GM18870 (cell line): ENCODE data around the gene SSBP3.
"Not testable (repeated sequence)": the region's sequence is repeated elsewhere in the genome, so short reads cannot be mapped to it uniquely, and the experiment has no call there.

Experiments used
- ATAC-seq: cut with Tn5 transposase; IDR thresholded peaks from one replicate; pipeline ENCODE4 v1.9.1; 2021; ENCODE audit warnings: moderate library complexity; ENCODE audit not compliant: unreplicated experiment

Gene SSBP3

GRCh38 chr1:54253480-54253879, 152.7 kb downstream of the SSBP3 start:
- no peak for ATAC-seq

GRCh38 chr1:54252371-54252936, 153.7 kb downstream of the SSBP3 start:
- ATAC-seq: no peak

- ATAC-seq: no peak
These were observed 155.5 kb downstream of the SSBP3 start for GRCh38 chr1:54250670-54251069.

DNA sequence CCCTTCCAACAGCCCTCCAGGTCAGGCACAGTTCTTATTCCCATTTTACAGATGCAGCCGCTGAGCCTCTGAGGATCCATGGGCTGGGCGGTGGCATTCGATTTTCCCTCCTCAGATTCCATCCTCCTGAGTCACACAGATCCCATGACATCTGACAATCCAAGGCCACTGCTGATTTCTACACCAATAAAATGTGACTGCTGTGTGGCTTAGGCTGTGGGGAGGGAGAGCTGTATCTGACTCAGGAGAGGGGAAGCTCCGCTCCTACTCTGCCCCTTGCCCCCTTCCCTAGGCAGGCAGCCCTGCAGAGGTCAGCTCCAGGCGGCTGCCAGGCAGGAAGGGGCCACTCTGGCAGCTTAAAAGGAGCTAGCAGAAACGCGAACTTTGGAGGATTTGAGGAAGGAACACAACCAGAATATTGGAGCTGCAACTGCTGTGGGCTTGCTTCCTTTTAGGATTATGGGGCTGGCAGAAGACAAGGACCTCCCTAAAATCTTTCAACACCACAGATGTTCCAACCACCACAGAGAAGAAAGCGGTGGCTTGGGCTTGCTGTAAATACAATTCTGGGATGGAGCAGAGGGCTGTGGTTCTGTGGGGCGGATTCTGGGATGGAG, 156.3 kb downstream of the SSBP3 start:
- no peak for ATAC-seq

- ATAC-seq: no peak
These were observed 157.2 kb downstream of the SSBP3 start for GRCh38 chr1:54248966-54249365.

DNA sequence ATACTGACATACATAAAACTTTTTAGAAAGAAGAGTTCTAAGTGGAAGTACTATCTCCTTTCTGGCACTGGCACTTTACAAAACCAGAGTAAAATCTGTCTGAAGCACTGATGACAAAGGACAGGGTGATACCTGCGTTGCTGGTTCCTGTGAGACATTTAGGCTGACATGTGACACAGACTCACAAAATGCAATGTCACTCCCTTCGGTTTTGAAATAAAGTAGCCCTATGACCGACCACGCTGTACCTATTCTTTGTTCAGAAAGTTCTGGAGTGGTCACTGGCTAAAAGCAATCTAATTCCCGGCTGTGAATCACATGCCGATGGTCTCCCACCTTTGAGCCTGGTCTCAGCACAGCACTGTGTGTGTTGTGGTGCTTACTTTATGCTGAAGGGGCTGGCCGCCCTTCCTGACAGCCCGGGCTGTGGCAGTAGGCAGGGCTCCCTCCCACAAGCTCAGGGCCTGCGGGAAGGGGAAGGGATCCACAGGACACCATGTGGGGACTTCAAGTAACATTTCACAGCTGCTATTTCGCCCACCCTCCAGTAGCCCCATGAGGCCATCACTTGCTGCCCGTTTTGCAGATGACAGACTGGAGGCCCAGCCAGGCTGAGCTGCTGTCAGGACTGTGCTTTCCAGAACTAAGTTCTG, 158.2 kb downstream of the SSBP3 start:
- ATAC-seq: no peak

GRCh38 chr1:54246116-54246721, 160.0 kb downstream of the SSBP3 start:
- ATAC-seq: no peak

GRCh38 chr1:54245501-54245900, 160.7 kb downstream of the SSBP3 start:
- ATAC-seq: no peak

DNA sequence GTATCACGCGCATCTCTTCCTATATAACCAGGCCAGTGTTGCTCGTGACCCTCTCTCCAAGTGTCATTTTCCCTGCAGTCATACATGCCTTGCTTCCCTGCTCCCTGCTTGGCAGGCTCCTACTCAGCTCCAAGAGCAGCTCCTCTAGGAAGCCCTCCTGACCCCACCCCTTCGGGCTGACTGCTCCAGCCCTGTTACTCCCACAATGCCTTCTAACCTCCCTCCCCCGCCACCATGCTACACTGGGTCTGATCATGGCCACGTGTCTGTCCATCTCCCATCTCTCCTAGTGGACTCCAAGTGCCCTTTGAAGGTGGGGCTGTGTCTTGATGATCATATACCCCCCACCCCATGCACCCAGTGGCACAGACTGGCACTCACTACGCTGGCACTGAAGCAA, 161.5 kb downstream of the SSBP3 start:
- no peak for ATAC-seq

- ATAC-seq: no peak
These were observed 163.2 kb downstream of the SSBP3 start for GRCh38 chr1:54243022-54243421.

DNA sequence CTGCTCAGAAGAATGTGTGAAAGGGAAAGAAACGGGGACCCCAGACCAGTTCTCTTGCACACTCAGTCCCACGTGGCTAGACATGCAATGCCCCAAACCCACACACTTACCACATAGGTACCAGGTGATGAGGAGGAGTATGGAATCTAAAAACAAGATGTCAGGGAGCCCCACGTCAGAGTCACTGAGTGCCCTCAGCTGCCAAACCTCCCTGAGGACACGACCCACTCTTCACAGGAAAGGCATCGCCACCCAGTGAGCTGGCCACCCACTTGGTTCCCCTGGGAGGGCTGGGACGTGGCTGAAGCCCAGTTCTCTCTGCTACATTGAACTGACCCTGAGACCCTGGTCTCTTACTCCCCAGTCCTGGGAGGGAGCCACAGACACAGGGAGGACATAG, 164.8 kb downstream of the SSBP3 start:
- no peak for ATAC-seq

- ATAC-seq: no peak
These were observed 165.4 kb downstream of the SSBP3 start for GRCh38 chr1:54240741-54241335.

DNA sequence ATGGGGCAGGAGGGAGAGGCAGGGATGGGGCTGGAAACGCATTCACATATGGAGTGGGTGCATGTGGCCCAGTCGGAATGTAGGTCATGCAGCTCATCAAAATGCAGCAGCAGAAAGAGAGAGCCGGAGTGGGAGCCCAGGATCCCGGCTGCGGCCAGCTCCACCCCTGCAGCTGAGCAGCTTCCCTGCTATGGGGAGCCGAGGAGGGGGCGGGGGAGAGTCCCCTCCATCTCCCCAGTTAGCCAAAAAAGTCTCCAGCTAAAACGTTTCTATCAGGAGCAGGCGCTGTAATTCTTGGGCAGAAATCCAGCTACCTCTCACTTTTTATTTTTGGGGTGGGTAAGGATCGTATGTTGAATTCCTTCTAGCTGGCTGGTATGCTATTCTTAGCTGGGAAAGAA, 166.6 kb downstream of the SSBP3 start:
- ATAC-seq: no peak

DNA sequence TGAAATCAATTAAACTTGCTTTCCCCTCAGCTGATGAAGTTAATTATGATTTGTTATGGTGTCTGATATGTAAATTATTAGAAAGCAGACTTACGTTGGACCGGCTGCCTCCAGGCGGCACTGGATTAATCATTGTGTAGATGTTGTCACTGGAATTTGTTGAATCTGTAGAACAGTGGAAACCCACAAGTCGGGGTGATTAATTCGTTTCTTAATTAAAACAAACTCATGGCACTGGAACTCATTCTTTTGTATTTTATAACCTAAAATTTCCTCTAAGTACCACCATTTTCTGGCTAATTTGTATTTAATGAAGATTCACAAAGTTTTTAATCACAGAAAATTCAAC, 167.2 kb downstream of the SSBP3 start:
- no peak for ATAC-seq

GRCh38 chr1:54238353-54239034, 167.7 kb downstream of the SSBP3 start:
- no peak for ATAC-seq

GRCh38 chr1:54237586-54237985, 168.6 kb downstream of the SSBP3 start:
- no peak for ATAC-seq

GRCh38 chr1:54234284-54234683, 171.9 kb downstream of the SSBP3 start:
- no peak for ATAC-seq

GRCh38 chr1:54233196-54233595, 173.0 kb downstream of the SSBP3 start:
- ATAC-seq: not testable (repeated sequence)

DNA sequence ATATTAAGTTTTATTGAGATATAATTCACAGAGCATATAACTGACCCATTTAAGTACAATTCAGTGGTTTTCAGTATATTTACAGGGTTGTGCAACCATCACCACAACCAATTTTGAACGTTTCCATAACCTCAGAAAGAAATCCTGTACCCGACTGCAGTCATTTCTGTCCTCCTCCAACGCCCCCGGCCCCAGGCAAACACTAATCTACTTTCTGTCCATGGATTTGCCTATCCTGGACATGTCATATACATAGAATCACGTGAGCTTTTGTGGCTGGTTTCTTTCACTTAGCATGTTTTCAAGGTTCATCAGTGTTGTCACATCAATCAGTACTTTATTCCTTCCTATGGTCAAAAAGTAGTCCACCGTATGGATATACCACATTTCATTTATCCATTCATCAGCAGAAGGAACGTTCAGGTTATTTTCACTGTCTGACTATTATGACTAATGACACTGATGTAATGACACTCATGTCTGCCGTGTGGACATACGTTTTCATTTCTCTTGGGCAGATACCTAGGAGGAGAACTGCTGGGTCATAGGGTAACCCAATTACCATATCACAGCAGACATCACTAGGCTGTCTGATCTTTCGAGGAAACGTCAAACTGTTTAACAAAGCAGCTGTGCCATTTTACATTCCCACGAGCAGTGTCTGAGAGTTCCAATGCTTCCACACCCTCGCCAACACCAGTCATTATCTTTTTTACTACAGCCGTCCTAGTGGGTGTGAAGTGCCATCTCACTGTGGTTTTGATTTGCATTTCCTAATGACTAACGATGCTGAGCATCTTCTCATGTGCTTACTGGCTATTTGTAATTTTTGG, 175.5 kb downstream of the SSBP3 start:
- no peak for ATAC-seq

DNA sequence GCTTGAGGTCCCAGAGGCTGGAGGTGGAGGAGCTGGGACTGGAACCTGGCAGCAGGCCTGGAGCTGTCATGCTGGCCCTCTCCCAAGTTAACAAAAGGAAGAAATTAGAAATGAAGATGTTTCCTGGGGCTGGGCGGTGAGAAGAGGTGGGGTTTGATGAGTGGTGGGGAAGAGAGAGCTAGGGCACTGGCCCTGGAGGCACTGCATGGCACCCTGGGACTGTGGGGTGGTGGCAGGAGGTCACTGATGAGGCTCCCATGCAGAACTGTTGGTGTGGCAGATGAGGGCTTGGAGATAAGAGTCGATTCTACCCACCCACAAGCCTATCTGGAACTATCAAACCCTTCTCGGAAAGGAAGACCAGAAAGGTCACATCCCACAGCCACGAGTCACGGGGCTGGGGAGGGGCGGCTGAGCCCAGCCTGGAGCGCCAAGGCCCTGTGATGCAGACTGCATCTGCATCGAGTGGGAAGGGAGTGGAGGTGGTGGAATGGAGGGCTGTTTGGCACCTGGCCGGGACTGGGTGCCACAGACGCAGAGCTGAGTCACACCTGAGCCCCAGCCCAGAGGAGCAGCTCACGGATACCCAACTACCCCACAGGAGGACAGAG, 176.8 kb downstream of the SSBP3 start:
- no peak for ATAC-seq
